HG02840 (cell line): ENCODE measurements around the gene AIFM2.
"Not testable (repeated sequence)": the region's sequence is repeated elsewhere in the genome, so short reads cannot be mapped to it uniquely, and the experiment has no call there.

Experiments
- ATAC-seq: cut with Tn5 transposase; IDR thresholded peaks from one replicate; pipeline ENCODE4 v1.9.1; 2021; ENCODE audit warnings: mild to moderate bottlenecking, moderate library complexity, moderate number of reproducible peaks; ENCODE audit not compliant: unreplicated experiment, low FRiP score

AIFM2 gene

DNA sequence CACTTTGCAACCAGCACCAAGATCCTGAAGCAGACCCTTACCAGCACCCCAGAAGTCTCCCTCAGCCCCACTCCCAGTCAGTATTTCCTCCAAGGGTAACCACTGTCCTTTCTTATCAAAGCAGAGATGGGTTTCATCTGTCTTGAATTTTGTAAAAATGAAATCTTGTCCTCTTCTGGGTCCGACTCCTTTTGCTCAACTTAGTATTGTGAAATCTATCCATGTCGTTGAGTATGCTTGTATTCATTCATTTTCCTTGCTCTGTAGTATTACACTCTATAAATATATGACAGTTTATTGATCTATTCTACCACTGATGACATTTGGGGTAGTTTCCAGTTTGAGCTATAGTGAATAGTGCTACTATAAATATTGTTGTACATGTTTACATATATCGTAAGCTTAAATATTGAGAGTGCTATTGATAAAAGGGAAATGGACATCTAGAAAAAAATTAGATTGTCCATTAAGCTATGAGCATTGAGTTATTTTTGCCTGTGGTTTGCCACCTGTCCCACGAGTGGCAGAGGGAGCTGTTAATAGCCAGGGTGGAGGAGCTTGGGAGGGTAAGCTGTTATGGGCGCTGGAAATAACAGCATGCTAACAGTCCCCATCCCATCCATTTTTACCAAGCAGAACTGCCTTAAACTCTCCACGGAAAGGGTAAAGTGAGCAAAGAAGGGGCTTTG, 36.5 kb downstream of the AIFM2 start:
- ATAC-seq = no peak

DNA sequence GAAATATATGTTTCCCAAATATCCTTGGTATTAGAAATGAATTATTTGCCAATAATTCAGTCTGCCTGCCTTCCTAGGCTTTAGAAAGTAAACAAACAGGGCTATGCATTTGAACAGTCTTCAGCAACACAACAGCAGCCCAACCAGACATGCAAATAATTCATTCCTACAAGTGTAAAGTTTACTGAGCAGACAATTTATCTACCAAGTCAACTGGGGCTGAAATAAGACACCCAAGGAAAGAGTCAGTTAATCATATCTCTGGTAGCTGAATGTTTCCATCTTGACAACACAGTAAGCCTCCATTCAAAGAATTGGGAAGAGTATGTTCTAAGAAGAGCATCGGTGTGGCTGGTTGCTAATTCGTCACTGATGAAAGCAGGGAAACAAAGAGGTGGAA, 38.4 kb downstream of the AIFM2 start:
- ATAC-seq = no peak

DNA sequence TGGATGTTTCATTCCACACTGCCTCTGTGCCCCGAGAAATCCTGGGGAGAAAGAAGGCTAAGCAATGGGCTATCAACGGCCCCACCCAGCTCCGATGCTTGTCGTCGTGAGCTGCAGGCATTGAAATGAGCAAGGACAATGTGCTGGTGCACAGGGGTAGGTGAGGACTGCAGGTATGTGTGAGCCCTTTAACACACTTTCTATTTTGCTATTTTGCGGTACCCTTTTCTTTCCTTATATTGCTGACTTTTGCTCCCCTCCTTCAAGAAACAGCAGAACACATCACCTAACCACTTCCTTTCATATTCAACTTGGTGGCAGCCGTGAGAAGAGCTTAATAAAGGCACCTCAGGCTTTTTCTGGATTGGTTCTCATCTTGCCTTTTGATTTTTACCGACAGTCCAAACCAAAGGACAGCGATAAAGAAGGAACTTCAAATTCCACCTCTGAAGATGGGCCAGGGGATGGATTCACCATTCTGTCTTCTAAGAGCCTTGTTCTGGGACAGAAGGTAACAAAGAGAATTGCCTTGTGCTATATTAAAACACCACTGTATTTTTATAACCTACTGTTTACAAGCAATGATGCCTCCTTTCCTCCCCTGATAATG, 39.2 kb downstream of the AIFM2 start:
- ATAC-seq = no peak

DNA sequence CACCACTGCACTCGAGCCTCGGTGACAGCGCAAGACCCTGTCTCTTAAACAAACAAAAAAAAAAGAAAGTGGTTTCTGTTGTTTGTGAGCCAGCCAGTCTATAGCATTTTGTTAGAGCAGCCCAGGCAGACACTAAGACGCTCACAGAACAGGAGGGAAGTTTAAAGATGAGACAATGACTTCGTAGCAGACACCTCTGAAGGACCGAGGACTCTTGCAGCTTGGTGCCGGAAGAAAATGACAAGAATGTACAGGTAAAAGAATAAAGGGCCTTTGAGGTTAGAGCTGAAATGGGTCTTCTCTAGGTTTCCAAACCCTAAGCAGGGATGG, 40.3 kb downstream of the AIFM2 start:
- no peak for ATAC-seq

DNA sequence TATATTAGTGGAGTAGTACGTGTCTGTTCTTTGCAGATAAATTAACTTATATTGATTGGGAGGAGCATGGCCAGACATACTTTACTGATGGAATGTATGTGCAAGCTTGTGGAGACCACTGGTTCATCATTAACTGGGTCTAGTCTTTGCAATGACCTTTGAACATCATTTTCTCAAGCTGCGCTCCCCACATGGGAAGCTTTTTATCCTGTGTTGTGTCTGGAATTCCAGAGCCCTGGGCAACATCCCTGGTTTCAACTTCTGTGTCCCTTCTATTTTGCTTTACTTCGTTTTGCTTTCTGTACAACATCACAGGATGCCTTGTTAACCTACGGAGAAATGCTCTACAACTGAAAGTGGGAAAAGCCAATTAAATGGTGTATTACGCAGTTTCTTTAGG, 41.7 kb downstream of the AIFM2 start:
- no peak for ATAC-seq

DNA sequence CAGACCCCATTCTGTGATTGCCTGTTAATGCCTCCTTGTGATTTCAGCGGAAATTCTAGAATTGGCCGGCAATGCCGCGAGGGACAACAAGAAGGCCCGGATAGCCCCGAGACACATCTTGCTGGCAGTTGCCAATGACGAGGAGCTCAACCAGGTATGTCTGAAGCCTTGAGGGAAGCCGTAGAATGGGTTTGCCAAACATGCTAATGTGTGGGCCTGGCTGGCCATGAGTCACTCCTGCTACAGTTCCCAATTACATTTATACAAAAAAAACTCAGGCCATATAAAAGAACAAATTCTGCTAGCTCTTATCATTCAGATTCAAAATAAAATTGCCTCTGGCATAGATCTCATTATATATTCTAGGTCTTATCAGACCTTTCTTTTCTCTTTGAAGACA, 42.6 kb downstream of the AIFM2 start:
- no peak for ATAC-seq

DNA sequence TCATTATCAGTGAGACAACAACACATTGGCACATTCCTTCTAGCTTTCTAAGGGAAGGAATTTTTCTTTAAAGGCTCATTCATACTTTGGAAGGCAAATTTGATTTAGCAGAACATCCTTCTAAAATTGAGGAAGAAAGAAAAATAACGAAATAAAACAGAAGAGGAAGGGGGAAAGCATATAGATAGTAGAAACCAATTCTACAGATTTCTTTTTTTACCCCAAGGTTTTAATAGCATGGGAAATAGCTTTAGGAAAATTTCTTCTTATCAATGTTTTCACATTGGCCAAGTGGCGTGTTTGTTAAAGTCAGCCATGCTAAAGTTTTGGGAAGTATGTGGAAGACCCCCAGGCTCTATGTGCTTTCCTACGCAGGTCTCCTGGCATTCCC, 44.3 kb downstream of the AIFM2 start:
- no peak for ATAC-seq

DNA sequence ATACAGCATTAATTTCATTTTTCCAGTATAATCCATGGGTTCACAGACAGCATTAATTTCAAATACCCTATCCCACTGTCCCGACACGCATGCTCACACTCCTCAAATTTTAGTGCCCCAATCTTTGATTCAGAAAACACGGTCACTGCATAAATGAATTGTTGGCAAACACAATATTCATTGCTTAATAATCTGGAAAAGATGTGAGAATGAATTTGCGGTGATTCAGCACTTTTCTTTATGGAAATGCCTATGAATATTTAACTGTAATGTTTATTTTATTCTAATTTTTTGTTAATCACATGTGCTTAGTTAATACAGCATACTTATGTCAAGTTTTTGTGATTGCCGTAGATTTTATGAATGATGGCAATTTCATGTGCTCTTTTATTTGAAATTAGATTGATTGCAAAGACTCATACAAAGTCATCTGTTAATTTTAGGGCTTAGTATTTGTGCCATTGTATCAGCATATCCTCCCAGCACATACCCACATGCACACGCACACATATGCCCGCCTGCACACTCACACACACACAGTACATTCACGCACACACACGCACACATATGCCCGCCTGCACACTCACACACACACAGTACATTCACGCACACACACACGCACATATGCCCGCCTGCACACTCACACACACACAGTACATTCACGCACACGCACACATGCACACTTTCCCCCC, 44.9 kb downstream of the AIFM2 start:
- ATAC-seq = no peak

DNA sequence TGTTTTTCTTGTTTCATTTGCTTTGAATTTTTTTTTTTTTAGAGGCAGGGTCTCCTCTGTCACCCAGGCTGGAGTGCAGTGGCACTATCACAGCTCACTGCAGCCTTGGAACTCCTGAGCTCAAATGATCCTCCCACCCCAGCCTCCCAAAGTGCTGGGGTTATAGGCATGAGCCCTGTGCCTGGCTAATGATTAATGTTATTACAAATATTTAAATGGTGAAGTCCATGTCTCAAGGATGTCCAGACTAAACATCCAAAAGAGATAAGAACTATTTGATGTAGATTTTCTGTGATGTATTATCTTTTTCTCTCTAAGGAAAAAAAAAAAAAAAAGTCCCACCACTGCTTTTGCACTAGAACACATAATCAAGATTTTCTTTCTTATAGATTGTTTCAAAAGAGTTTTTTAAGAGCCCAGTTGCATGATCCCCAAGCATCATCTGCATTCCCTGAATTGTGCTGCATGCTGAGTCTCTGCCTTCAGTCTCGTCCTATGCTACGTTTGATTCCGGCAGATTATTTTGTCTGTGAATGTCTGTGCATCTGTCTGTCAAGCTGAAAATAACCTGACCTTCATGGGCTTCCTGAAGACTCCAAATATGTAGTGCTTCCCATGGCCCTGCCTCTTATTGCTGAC, 46.5 kb downstream of the AIFM2 start:
- ATAC-seq = no peak

DNA sequence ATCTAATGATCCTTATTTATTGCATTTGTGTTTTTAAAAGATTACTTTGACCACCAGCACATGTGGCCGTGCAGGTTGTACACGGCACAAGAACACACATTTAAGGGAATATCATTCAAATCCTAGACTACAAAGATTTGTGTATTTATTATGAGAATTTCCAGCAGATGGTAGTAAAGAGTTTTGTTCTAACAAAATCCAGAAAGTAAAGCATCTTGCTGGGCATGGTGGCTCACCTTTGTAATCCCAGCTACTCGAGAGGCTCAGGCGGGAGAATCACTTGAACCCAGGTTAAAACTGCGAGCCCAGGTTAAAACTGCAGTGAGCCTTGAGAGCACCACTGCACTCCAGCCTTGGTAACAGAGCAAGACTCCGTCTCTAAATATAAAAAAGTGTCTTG, 48.4 kb downstream of the AIFM2 start:
- ATAC-seq = no peak

DNA sequence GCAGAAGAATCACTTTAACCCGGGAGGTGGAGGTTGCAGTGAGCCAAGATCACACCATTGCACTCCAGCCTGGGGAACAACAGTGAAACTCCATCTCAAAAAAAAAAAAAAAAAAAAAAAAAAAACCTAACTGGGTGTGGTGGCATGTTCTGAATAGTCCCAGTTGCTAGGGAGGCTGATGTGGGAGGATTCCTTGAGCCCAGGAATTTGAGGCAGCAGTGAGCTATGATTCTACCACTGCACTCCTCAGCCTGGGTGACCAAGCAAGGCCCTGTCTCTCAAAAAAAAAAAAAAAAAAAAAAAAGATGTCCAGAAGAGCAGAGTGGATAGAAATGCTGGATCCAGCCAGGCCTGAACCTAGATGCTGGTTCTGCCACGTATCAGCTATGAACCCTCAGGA, 51.8 kb downstream of the AIFM2 start:
- ATAC-seq = not testable (repeated sequence)

DNA sequence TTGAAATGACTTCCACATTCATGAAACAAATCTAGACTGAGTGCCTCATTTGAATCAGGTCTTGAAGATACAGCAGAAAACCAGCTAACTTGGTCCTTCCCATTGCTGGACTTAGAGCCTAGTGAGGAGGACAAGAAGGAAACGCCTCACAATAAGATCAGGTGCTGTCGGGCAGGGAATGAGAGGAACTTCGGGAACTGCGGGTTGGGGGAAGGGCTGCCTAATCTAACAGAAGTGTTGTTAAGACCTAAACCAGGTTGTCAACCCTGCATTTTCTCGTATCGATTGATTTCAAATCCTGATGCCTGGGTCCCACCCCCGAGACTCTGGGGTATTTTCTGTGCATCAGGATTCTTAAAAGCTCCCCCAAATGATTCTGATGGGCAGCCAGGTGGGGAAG, 53.7 kb downstream of the AIFM2 start:
- no peak for ATAC-seq

DNA sequence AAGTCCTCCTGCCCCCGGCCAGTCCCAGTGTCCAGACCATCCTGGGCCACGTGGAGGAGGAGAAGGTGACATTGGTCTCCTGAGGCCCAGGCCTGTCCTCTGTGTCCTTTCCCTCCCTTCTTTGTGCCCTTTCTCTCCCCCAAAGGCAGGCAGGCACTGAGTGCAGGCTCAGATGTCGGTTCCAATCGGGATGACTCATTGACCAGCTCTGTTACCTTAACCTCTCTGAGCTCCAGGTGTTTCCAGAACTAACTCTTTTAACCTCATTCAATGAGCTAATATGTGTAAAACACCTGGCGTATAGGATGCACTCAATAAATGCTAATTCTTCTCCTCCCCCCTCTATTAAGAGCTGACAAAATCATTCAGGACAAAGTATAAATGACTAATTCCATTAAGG, 54.3 kb downstream of the AIFM2 start:
- no peak for ATAC-seq

DNA sequence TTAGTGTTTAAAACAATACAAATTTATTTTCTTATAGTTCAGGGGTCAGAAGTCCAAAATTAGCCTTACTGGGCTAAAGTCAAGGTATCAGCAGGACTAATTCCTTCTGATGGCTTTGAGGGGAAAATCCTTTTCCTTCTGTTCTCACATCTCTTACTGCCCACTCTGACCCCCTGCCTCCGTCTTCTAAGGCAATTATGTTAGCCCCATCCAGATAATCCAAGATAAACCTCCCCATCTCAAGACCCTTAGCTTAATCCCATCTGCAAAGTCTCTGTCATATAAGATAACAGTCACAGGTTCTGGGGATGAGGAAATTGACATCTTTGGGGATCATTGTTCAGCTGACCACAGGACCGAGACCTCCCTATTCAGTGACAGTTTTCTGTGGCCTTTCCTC, 57.7 kb downstream of the AIFM2 start:
- ATAC-seq = no peak

DNA sequence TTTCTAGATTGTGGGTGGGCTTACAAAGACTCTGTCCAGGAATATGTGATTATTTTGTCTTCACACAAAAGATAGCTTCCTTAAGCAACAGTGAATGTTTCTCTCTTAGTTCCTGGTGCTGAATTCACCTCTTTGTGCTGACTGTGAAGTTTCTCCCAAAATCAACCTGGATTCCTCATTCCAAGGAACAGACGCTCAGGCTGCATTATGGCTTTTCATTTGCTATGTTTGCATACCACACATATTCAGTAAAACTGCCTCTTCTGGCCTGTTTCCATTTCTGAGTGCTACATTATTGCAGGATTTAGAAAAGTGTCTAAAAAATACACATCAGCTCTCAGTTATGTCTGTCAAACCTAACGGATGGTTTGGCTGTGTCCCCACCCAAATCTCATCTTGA, 58.5 kb downstream of the AIFM2 start:
- ATAC-seq = no peak

DNA sequence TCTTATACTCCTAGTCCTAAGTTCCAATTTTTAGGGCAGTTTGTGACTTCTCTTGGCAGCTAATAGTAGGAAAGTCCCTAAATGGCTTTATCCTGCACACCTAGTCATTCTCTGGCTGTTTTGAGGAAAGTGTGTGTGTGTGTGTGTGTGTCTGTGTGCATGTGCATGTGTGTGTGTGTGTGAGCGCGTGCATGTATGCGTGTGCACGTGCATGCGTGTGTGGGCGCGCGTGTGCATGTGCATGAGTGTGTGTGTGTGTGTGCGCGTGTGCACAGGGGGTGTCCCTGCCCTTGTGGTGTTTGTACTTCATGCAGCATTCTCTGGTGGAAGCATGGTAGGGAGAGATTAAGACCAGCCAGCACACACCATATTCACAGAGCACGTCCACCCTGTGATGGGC, 61.8 kb downstream of the AIFM2 start:
- no peak for ATAC-seq

DNA sequence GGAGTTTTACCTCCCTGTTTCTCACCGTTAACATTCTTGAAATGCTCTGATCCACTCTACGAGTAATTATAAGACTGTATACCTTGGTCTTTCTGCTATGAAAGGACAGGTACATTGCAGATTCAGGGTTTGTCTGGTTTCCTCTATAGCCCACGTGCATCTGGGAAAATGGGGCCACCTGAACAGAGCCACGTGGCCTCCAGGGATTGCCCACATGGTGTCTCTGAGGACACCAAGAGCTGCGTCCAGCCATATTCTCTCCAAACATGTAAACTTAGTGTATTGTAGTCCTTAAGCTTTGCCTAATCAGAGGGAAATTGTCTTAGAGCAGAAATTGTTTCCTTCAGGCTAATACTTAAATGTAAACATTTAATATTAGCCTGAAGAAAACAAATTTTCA, 63.3 kb downstream of the AIFM2 start:
- ATAC-seq = no peak

DNA sequence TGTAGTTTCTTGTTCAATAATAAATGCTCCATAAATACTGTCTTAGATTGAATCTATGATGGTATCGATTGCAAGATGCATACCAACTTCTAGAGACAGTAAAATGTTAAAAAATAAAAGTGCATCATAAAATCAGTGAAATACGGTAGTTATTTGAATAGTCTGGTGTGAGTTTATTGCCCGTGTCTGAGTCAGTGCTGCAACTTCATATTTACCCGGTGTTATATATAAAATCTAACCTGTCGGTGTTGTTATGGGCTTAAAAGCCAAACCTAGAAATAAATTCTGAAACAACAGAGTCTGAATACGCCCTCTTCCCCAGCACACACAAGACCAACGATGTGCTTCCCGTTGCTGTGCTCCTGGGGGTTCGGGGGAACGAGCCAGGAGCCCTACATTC, 63.7 kb downstream of the AIFM2 start:
- ATAC-seq = no peak

DNA sequence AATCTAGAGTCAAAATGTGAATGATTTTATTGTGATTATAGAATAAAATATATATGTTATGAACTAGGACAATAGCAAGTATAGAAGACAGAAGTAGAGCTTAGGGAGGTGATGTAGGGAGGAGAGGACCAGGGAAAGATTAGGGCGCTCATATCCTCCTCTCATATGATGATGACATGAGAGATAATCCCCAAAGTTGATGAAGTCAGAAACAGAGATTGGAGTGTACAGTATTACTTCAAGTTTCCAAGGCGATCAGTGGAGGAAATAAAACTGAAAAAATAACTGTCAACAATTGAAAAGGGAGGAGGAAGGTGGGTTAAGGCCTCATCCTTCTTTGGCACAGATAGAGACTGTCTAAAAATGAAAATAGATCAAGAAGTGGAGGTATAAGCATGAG, 65.0 kb downstream of the AIFM2 start:
- no peak for ATAC-seq

DNA sequence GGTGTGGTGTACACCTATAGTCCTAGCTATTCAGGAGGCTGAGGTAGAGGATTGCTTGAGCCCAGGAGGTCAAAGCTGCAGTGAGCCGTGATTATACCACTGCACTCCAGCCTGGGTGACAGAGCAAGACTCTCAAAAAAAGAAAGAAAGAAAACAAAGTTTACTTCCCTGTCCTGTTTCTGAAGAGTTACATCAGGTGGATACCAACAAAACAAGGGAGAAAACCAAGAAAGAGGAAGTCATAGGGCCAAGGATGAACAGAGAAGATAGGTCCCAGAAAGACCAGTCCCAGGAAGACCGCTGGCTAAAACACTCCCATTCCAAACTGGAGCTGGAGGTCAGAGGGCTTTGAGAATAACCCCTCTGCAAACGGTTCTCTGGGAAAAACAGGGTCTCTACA, 66.4 kb downstream of the AIFM2 start:
- ATAC-seq = no peak

DNA sequence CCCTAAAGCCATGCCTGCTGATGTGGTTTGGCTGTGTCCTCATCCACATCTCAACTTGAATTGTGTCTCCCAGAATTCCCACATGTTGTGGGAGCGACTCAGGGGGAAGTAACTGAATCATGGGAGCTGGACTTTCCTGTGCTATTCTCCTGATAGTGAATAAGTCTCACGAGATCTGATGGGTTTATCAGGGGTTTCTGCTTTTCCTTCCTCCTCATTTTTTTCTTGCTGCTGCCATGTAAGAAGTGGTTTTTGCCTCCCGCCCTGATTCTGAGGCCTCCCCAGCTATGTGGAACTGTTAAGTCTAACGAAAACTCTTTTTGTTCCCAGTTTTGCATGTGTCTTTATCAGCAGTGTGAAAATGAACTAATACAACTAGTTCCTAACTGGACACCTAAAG, 68.1 kb downstream of the AIFM2 start:
- ATAC-seq = no peak
